HK-2 (cell line): ENCODE data around the gene KMT2C.
A peak's percentile ranks its signal among the peaks of the same experiment; 100 is the strongest.
"Not testable (repeated sequence)": the region's sequence is repeated elsewhere in the genome, so short reads cannot be mapped to it uniquely, and the experiment has no call there.

Experiments
- DNase-seq: peaks from one replicate; pipeline ENCODE4 v3.0.0-alpha.2; 2018; ENCODE audit not compliant: unreplicated experiment

The KMT2C gene

DNA sequence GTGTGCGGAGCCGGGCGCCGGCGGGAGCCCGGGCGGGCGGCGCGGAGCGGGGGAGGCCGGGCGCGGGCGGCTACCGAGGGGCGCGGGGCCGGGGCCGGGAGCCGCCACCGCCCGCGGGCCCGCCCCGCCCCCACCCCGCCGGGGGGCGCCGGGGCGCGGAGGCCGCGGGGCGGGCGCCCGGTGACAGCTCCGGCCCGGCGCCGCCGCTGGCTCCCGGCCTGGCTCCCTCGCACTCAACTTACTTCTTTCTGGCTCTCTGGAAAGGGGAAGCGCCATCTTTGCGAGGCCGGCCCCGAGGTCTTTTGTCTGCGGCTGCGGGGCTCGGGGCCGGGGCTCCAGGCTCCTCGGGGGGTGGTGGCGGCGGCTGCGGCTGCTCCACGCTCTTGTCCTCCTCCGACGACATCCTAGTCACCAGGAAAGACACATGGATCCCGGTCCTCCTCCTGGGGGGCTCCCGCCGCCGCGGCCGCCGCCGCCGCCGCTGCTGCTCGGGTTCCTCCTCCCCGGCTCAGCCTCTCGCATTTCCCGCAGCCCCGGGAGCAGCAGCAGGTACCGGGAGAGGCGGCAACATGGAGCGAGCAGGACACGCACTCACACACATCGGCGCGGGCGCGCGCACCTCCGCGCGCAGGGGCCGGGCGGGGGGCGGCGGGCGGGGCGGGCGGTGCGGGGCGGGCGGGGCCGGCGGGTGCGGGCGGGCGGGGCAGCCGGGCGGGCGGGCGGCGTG, at the start of gene KMT2C:
KMT2C (minus strand) TSS at position 620 of the 727 bp plus-strand sequence; CDS start at position 403, 217 bp downstream.
- peak; percentile 48 for DNase-seq

- no peak for DNase-seq
Observed at GRCh38 chr7:152481082-152481481, 45.3 kb upstream of the KMT2C start.

- no peak for DNase-seq
Observed at GRCh38 chr7:152480664-152481063, 44.9 kb upstream of the KMT2C start.

DNA sequence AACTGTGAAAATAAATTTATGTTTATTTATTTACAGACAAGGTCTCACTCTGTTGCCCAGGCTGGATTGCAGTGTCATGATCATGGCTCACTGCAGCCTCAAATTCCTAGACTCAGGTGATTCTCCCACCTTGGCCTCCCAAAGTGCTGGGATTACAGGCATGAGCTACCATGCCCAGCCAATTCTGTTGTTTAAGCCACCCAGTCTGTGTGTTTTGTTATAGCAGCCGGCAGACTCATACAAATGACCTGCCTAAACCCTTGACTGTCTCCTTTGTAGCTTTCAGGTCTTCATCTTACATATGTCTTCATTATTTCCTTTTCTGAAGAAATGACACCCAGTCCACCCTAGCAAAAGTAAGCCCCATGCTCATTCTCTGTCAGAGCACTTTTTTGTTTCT, 43.8 kb upstream of the KMT2C start:
- no peak for DNase-seq

DNA sequence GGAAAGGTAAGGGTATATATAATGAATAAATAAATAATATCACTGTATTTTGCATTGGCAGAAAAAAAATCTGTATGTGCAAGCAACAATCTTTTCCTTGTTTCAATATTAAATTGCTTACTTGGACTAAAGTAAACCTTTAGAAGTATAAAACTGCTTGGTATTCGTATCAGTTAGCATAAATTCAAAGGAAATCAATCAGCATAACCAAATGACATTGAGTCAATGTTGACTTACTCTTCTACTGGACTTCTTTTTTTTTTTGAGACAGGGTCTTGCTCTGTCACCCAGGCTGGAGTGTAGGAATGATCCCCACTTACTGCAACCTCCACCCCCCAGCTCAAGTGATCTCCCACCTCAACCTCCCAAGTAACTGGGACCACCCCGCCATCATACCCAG, 42.3 kb upstream of the KMT2C start:
- no peak for DNase-seq

GRCh38 chr7:152477079-152477478, 41.3 kb upstream of the KMT2C start:
- no peak for DNase-seq

GRCh38 chr7:152476551-152476950, 40.7 kb upstream of the KMT2C start:
- DNase-seq: no peak

GRCh38 chr7:152471023-152471620, 35.3 kb upstream of the KMT2C start:
- DNase-seq: not testable (repeated sequence)

- DNase-seq: not testable (repeated sequence)
Observed at GRCh38 chr7:152470251-152471022, 34.6 kb upstream of the KMT2C start.

DNA sequence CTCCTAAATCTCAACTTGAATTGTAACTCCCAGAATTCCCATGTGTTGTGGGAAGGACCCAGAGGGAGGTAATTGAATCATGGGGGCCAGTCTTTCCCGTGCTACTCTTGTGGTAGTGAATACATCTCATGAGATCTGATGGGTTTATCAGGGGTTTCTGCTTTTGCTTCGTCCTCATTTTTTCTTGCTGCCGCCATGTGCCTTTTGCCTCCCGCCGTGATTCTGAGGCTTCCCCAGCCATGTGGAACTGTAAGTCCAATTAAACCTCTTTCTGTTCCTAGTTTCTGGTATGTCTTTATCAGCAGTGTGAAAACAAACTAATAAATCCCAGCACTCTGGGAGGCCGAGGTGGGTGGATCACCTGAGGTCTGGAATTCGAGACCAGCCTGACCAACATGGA, 33.8 kb upstream of the KMT2C start:
- DNase-seq: not testable (repeated sequence)

- DNase-seq: no peak
Observed at GRCh38 chr7:152467225-152467624, 31.4 kb upstream of the KMT2C start.

- no peak for DNase-seq
Observed at GRCh38 chr7:152465119-152465387, 29.2 kb upstream of the KMT2C start.

DNA sequence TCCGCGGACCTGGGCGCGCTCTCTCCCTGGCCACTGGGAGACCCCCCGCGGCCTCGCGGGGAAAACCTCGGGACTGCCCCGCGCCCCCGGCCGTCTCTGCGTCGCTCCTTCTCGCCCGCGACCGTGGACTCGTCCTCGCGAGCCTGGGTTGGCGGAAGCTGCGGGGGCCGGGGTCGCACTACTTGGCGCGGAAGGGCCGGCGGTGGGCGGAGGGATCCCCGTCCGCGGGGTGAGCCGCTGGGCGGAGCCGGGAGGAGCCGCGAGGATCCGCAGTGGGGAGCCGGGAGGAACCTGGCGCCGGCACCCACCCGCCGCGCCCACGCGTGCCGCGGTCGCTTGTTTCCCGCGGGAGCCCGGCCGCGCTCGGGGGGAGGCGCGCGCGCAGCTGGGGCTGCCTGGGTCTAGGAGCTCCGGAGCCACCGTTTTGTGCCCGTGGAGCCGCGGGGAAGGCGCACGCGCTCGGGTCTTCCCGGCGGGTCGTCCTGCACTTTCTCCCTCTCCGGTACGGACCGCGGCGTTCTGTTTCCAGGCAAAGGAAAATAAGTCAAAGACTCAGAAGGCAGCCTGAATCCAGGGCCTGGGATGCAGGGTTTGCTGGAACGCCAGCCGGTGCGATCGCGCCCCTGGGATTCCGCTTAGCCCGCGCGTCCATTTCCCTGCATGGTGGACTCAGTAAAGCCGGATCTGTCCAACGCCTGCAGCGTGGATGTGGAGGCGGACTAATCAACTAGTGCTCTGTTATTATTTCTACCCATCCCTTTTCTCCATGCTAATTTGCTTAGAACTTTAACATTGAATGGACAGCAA, 28.7 kb upstream of the KMT2C start:
- peak; percentile 74 for DNase-seq

DNA sequence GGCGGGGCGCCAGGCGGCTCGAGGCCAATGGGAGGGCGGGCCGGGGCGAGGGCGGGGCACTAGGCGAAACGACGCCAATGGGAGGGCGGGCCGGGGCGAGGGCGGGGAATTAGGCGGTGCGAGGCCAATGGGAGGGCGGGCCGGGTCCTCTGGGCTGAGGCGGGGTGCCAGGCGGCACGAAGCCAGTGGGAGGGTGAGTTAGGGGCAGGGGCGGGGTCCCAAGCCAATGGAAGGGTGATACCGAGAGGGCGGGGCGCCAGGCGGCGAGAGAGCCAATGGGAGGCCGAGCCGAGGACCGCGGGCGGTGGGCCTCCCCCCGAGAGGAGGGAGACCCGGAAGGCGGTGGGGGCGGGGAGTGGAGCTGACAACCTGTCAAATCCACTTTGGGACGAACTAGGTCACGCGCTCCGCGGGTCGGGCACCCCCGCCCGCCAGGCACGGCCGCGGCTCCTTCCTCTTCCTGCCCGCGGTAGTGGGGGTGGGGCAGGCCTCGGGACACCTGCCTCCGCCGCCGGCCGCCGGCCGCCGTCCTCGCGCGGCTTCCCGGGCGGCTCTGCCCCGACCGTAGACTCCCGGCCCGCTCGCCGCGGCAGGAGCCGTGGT, 28.0 kb upstream of the KMT2C start:
- peak; percentile 100 for DNase-seq

- DNase-seq: no peak
Observed at GRCh38 chr7:152462995-152463708, 27.3 kb upstream of the KMT2C start.

DNA sequence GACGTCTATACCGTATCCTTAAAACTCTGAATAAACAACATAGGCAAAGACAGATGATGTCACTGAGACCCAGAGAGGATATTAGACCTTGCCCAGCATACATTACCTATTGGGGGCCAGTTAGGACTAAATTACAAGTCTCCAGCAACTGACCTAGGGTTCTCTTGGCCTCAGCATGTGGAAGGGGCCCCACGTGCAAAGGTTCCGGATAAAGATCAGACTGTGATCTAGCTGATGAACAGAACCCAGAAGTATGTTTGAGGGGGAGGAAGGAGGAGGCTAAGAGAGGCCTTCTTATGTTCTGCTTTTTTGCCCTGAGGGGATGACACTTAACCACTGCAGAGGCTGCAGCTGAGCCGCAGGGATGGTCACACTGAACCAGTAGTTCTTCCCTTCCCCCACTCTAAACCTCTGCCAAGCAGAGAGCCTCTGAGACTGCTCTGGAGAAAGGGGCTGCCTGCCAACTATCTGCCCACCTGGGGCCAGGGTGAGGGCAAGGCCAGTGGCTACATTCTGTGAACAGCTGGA, 24.0 kb upstream of the KMT2C start:
- DNase-seq: no peak

GRCh38 chr7:152451356-152451755, 15.6 kb upstream of the KMT2C start:
- DNase-seq: no peak

GRCh38 chr7:152445386-152446008, 9.7 kb upstream of the KMT2C start:
- not testable (repeated sequence) for DNase-seq

GRCh38 chr7:152443586-152443985, 7.8 kb upstream of the KMT2C start:
- no peak for DNase-seq

- DNase-seq: no peak
Observed at GRCh38 chr7:152442330-152442835, 6.6 kb upstream of the KMT2C start.
